ENCODE measurements around the gene RANBP9. TPM values are rescaled to one million over a fixed set of nuclear protein-coding genes. Genes with fewer than 3 reads are reported as not detected.
A peak's percentile ranks its signal among the peaks of the same experiment; 100 is the strongest.

RANBP9 gene
- total RNA-seq, 2 donors from 2014 or later, result 51.6 to 53.8 TPM

DNA sequence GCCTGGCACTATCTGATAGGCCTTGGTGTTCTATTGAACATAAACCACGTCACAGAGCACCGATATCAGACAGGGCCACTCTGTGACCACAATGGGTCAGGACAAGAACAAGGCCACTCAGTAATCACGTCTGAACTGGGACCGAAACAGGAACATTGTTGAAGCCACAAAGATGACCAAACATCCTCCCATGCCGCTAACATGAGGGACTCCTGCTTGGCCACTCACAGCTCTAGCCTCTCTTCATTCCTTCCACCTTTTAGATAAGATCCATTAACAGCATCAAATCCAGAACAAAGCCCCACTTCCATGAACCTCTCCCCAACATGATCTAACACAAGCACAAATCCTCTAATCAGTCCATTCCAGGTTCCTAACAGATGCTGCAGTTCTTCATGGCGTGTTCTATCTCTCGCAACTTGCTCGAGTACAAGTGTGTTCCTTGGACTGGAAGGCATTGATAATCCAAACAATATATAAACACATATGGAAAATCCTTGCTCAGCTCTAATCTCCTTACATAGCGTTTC is 129.9 kb downstream of the RANBP9 start:
- ATAC-seq (ENCODE audit: insufficient number of reproducible peaks, low FRiP score, low read depth) (no peak), DNase-seq (ENCODE audit: low spot score) (no peak)
- no peaks in the 10 kb centered on the region for H3K4me1 ChIP-seq (ENCODE audit: control insufficient read depth in 1 of 2, low read depth in 2 of 2)
- no peaks in the 10 kb centered on the region for H3K9me3 ChIP-seq
- no peak overlapping the region for H3K27ac ChIP-seq
- H3K36me3 ChIP-seq, result peaks cover 6% of the 10 kb centered on the region
- TF ChIP-seq, protein P1, sequence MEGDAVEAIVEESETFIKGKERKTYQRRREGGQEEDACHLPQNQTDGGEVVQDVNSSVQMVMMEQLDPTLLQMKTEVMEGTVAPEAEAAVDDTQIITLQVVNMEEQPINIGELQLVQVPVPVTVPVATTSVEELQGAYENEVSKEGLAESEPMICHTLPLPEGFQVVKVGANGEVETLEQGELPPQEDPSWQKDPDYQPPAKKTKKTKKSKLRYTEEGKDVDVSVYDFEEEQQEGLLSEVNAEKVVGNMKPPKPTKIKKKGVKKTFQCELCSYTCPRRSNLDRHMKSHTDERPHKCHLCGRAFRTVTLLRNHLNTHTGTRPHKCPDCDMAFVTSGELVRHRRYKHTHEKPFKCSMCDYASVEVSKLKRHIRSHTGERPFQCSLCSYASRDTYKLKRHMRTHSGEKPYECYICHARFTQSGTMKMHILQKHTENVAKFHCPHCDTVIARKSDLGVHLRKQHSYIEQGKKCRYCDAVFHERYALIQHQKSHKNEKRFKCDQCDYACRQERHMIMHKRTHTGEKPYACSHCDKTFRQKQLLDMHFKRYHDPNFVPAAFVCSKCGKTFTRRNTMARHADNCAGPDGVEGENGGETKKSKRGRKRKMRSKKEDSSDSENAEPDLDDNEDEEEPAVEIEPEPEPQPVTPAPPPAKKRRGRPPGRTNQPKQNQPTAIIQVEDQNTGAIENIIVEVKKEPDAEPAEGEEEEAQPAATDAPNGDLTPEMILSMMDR (IDR thresholded peaks at IDR 0.05), result no peak
- no peak overlapping the region for H3K4me3 ChIP-seq
- H3K27me3 ChIP-seq (replicated peaks; ENCODE audit: insufficient read depth), result no peaks in the 10 kb centered on the region

DNA sequence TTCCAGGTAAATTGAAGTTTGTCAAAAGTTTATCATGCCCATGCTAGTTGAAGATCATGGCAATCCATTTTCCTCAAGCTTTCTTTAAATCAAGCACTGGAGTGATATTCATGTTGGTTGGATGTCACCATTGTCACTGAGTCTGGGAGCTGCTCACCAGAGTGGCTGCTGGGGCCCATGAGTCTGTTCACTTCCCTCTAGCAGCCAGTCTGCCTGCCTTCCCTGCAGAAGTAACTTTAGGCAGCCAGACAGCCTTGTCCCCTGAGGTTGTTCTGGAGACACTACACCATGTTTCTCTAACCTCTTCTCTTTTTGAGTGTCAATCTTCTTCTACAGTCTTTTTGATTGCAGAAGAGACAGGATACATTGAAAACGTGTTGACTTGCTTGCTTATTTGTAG is 131.7 kb downstream of the RANBP9 start:
- Histone ChIP-seq H3K27me3 (replicated peaks; ENCODE audit: insufficient read depth) (no peaks in the 10 kb centered on the region), H3K4me1 (ENCODE audit: control insufficient read depth in 1 of 2, low read depth in 2 of 2) (no peaks in the 10 kb centered on the region), H3K36me3 (peaks cover 6% of the 10 kb centered on the region), H3K9me3 (no peaks in the 10 kb centered on the region), H3K27ac (no peak overlapping the region), H3K4me3 (no peak overlapping the region)
- no peak for DNase-seq (ENCODE audit: low spot score)
- TF ChIP-seq, protein P1 (IDR thresholded peaks at IDR 0.05), result no peak
- no peak for ATAC-seq (ENCODE audit: insufficient number of reproducible peaks, low FRiP score, low read depth)

DNA sequence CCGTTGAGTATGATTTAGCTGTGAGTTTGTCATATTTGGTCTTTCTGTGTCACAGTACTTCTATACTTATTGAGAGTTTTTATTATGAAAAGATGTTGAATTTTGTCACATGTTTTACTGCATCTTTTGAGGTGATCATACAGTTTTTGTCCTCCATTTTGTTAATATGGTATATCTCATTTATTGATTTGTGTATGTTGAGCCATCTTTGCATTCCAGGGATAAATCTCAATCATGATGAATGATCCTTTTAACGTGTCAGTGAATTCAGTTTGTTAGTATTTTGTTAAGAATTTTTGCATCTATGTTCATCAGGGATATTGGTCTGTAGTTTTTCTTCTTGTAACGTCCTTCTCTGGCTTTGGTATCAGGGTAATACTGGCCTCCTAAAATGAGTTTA is 133.7 kb downstream of the RANBP9 start:
- no peaks in the 10 kb centered on the region for H3K27me3 ChIP-seq (replicated peaks; ENCODE audit: insufficient read depth)
- TF ChIP-seq, protein P1 (IDR thresholded peaks at IDR 0.05), result no peak
- H3K4me3 ChIP-seq, result no peak overlapping the region
- ATAC-seq (ENCODE audit: insufficient number of reproducible peaks, low FRiP score, low read depth), result no peak
- no peak for DNase-seq (ENCODE audit: low spot score)
- H3K9me3 ChIP-seq, result no peaks in the 10 kb centered on the region
- no peak overlapping the region for H3K27ac ChIP-seq
- peaks cover 0 to 7% of the 10 kb centered on the region in 2 donors for H3K4me1 ChIP-seq (ENCODE audit: control insufficient read depth in 1 of 2, low read depth in 2 of 2)
- H3K36me3 ChIP-seq, result peaks cover 2% of the 10 kb centered on the region

DNA sequence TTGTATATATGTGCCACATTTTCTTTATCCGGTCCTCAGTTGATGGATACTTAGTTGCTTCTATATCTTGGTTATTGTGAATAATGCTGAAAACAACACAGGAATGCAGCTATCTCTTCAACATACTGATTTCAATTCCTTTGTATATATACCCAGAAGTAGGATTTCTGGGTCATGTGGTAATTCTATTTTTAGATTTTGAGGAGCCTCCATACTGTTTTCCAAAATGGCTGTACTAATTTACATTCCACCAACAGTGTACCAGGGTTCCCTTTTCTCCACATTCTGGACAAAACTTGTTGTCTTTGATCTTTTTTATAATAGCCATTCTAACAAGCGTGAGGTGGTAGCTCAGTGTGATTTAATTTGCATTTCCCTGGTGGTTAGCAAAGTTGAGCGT is 135.6 kb downstream of the RANBP9 start:
- Histone ChIP-seq H3K4me3 (no peak overlapping the region), H3K27ac (no peak overlapping the region)

DNA sequence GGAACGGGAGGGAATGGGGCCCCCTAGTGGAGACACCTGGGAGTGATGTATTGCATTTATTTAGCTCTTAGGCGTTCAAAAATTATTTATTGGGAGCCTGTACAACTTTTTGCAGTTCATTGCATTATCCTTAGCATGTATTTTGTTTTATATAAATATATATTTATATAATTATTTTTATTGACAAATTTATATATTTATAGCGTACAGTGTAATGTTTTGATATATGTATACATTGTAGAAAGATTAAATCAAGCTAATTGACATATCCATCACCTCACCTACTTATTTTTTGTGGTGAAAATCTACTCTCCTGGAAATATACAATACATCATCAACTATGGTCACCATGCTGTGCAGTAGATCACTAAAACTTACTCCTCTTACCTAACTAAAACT is 136.3 kb downstream of the RANBP9 start:
- Histone ChIP-seq H3K9me3 (no peaks in the 10 kb centered on the region), H3K27ac (peak overlapping the region; percentile 92 to 95), H3K36me3 (peaks cover 2% of the 10 kb centered on the region), H3K4me3 (peak overlapping the region; percentile 100), H3K4me1 (ENCODE audit: control insufficient read depth in 1 of 2, low read depth in 2 of 2) (peaks cover 0 to 7% of the 10 kb centered on the region in 2 donors), H3K27me3 (replicated peaks; ENCODE audit: insufficient read depth) (no peaks in the 10 kb centered on the region)
- ATAC-seq (ENCODE audit: insufficient number of reproducible peaks, low FRiP score, low read depth), result no peak
- DNase-seq (ENCODE audit: low spot score), result no peak
- TF ChIP-seq, protein P1 (IDR thresholded peaks at IDR 0.05), result peak; percentile 77

More for the DNA sequence above, 135.6 kb downstream of the RANBP9 start:
- ATAC-seq (ENCODE audit: insufficient number of reproducible peaks, low FRiP score, low read depth) (no peak), DNase-seq (ENCODE audit: low spot score) (no peak)
- TF ChIP-seq, protein P1 (IDR thresholded peaks at IDR 0.05), result no peak
- Histone ChIP-seq H3K27me3 (replicated peaks; ENCODE audit: insufficient read depth) (no peaks in the 10 kb centered on the region), H3K9me3 (no peaks in the 10 kb centered on the region), H3K36me3 (peaks cover 2% of the 10 kb centered on the region), H3K4me1 (ENCODE audit: control insufficient read depth in 1 of 2, low read depth in 2 of 2) (peaks cover 0 to 7% of the 10 kb centered on the region in 2 donors)
